ENCODE results near the gene DNAH2. TPM values are rescaled to one million over a fixed set of nuclear protein-coding genes. Genes with fewer than 3 reads are reported as not detected.

DNAH2 gene
- total and polyA plus RNA-seq, 2 of the 13 experiments (the other 11 are each of a cell fraction or from before 2014, with no cell fraction given) = not detected

- no peak for TF ChIP-seq TBL1XR1 (IDR thresholded peaks at IDR 0.05; ENCODE audit: borderline replicate concordance, low read length, partially characterized antibody)
- TF ChIP-seq RBFOX2 (IDR thresholded peaks at IDR 0.05; ENCODE audit: low read depth, low read length) = peak; percentile 62
- no peak for TF ChIP-seq U2AF1 (optimal IDR thresholded peaks at IDR 0.05; ENCODE audit: low read depth, low read length)
- 0 out of 2 replicates have a peak, but pooled peaks have one; percentile 44 for TF ChIP-seq ZNF124 (CRISPR knock-in tag; IDR thresholded peaks at IDR 0.05)
- TF ChIP-seq ONECUT2 (CRISPR knock-in tag; IDR thresholded peaks at IDR 0.05) = no peak
- TF ChIP-seq ARNTL (CRISPR knock-in tag; IDR thresholded peaks at IDR 0.05) = 0 out of 2 replicates have a peak, but pooled peaks have one; percentile 40
- TF ChIP-seq ATF7 (IDR thresholded peaks at IDR 0.05) = peak; percentile 95
- no peak for TF ChIP-seq ATF7 (CRISPR knock-in tag; IDR thresholded peaks at IDR 0.05)
- 0 out of 2 replicates have a peak, but pooled peaks have one; percentile 37 for TF ChIP-seq ZGPAT (CRISPR knock-in tag; IDR thresholded peaks at IDR 0.05)
- no peak for TF ChIP-seq TCF7 (IDR thresholded peaks at IDR 0.05; ENCODE audit: low read depth)
- TF ChIP-seq, protein P1, sequence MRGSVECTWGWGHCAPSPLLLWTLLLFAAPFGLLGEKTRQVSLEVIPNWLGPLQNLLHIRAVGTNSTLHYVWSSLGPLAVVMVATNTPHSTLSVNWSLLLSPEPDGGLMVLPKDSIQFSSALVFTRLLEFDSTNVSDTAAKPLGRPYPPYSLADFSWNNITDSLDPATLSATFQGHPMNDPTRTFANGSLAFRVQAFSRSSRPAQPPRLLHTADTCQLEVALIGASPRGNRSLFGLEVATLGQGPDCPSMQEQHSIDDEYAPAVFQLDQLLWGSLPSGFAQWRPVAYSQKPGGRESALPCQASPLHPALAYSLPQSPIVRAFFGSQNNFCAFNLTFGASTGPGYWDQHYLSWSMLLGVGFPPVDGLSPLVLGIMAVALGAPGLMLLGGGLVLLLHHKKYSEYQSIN (CRISPR knock-in tag; IDR thresholded peaks at IDR 0.05; ENCODE audit: borderline replicate concordance) = no peak
- peak; percentile 7; the same call in 1 of the 2 replicates for TF ChIP-seq ZC3H4 (CRISPR knock-in tag; IDR thresholded peaks at IDR 0.05; ENCODE audit: borderline replicate concordance)
- TF ChIP-seq ZNF251 (CRISPR knock-in tag; IDR thresholded peaks at IDR 0.05) = no peak
- TF ChIP-seq THAP11 (CRISPR knock-in tag; IDR thresholded peaks at IDR 0.05) = peak; percentile 63; the same call in 1 of the 2 replicates
- 0 out of 2 replicates have a peak, but pooled peaks have one; percentile 32 for TF ChIP-seq CSRNP1 (CRISPR knock-in tag; IDR thresholded peaks at IDR 0.05)
- TF ChIP-seq SRSF1 (optimal IDR thresholded peaks at IDR 0.05; ENCODE audit: low read depth, low read length) = no peak
- peak; percentile 75 for TF ChIP-seq GABPB1 (CRISPR knock-in tag; IDR thresholded peaks at IDR 0.05)
- no peak for TF ChIP-seq CREB1 (IDR thresholded peaks at IDR 0.05)
- peak; percentile 66; the same call in 1 of the 2 replicates for TF ChIP-seq CREB1 (CRISPR knock-in tag; IDR thresholded peaks at IDR 0.05)
- TF ChIP-seq CCDC6 (CRISPR knock-in tag; IDR thresholded peaks at IDR 0.05) = no peak
- TF ChIP-seq, protein P2, sequence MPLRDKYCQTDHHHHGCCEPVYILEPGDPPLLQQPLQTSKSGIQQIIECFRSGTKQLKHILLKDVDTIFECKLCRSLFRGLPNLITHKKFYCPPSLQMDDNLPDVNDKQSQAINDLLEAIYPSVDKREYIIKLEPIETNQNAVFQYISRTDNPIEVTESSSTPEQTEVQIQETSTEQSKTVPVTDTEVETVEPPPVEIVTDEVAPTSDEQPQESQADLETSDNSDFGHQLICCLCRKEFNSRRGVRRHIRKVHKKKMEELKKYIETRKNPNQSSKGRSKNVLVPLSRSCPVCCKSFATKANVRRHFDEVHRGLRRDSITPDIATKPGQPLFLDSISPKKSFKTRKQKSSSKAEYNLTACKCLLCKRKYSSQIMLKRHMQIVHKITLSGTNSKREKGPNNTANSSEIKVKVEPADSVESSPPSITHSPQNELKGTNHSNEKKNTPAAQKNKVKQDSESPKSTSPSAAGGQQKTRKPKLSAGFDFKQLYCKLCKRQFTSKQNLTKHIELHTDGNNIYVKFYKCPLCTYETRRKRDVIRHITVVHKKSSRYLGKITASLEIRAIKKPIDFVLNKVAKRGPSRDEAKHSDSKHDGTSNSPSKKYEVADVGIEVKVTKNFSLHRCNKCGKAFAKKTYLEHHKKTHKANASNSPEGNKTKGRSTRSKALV (CRISPR knock-in tag; IDR thresholded peaks at IDR 0.05) = no peak
- TF ChIP-seq ZNF24 (IDR thresholded peaks at IDR 0.05) = no peak
- TF ChIP-seq, protein P3, sequence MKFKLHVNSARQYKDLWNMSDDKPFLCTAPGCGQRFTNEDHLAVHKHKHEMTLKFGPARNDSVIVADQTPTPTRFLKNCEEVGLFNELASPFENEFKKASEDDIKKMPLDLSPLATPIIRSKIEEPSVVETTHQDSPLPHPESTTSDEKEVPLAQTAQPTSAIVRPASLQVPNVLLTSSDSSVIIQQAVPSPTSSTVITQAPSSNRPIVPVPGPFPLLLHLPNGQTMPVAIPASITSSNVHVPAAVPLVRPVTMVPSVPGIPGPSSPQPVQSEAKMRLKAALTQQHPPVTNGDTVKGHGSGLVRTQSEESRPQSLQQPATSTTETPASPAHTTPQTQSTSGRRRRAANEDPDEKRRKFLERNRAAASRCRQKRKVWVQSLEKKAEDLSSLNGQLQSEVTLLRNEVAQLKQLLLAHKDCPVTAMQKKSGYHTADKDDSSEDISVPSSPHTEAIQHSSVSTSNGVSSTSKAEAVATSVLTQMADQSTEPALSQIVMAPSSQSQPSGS (CRISPR knock-in tag; IDR thresholded peaks at IDR 0.05) = no peak
Observed at GRCh38 chr17:7686222-7687071, 31.1 kb upstream of the DNAH2 start (continued).
